HepG2 (cell line): ENCODE data around the gene PADI2. TPM values are rescaled to one million over a fixed set of nuclear protein-coding genes. Genes with fewer than 3 reads are reported as not detected.

Source experiments
- DPF2 ChIP-seq: sonication (generic); formaldehyde crosslinking; IDR thresholded peaks from 2 replicates; pipeline ENCODE4 v1.4.0; 2020; ENCODE audit warnings: mild to moderate bottlenecking, low read depth, missing genetic modification reagents, borderline replicate concordance
- ZNF879 ChIP-seq: sonication (generic); formaldehyde crosslinking; IDR thresholded peaks from 2 replicates; pipeline ENCODE4 v1.8.1; 2023; ENCODE audit warnings: missing genetic modification reagents
- polyA plus RNA-seq, 8 experiments: library from polyadenylated mRNA; depleted of rRNA in 3 of 8; stranded (reverse) in 7 of 8; unstranded in 1 of 8; fragments of >200 nt; fragmentation: Illumina TruSeq in 4 of 8; extraction: Trizol in 4 of 8; gene quantifications; 2 replicates each; pipeline versions ENCODE4 v1.2.1 to v1.2.3, GENCODE V29; 2011 to 2016; ENCODE audit warnings: low read depth in 4 of 8, missing spikeins in 1 of 8, mixed read lengths in 1 of 8; ENCODE audit not compliant: insufficient read depth in 1 of 8
- total RNA-seq, 5 experiments: library from RNA; depleted of rRNA; stranded (reverse); fragments of >200 nt; fragmentation: Illumina TruSeq; extraction: Trizol; gene quantifications; 2 replicates each; pipeline ENCODE4 v1.2.3, GENCODE V29; 2016; ENCODE audit warnings: low read depth in 1 of 5
- TF ChIP-seq, protein P1 (sequence below): sonication (generic); formaldehyde crosslinking; IDR thresholded peaks from 2 replicates; pipeline ENCODE4 v1.4.0; 2020; ENCODE audit warnings: missing genetic modification reagents
- TF ChIP-seq, protein P2 (sequence below): sonication (generic); formaldehyde crosslinking; IDR thresholded peaks from 2 replicates; pipeline ENCODE4 v1.4.0; 2020; ENCODE audit warnings: missing genetic modification reagents, borderline replicate concordance

Gene PADI2
- total and polyA plus RNA-seq, 2 of the 13 experiments (the other 11 are each of a cell fraction or from before 2014, with no cell fraction given), result not detected

DNA sequence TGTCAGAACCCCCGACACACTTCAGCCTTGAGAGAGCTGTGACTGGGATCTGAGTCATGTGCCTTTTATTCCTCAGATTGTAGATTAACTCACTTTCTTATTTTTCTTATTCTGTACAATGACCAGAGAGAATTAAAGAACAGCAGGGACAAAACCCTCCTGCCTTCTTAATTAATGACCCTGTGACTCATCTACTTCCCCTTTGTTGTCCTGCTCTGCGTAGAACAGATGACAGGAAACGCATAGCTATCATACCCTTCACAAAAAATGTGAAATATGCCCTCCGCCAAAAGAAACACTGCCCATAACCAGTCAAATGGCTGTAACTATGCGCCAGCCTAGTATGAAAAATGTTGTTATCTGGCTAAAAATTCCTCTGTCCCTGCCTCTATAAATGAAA, 9.1 kb upstream of the PADI2 start (continued):
- TF ChIP-seq, protein P1, sequence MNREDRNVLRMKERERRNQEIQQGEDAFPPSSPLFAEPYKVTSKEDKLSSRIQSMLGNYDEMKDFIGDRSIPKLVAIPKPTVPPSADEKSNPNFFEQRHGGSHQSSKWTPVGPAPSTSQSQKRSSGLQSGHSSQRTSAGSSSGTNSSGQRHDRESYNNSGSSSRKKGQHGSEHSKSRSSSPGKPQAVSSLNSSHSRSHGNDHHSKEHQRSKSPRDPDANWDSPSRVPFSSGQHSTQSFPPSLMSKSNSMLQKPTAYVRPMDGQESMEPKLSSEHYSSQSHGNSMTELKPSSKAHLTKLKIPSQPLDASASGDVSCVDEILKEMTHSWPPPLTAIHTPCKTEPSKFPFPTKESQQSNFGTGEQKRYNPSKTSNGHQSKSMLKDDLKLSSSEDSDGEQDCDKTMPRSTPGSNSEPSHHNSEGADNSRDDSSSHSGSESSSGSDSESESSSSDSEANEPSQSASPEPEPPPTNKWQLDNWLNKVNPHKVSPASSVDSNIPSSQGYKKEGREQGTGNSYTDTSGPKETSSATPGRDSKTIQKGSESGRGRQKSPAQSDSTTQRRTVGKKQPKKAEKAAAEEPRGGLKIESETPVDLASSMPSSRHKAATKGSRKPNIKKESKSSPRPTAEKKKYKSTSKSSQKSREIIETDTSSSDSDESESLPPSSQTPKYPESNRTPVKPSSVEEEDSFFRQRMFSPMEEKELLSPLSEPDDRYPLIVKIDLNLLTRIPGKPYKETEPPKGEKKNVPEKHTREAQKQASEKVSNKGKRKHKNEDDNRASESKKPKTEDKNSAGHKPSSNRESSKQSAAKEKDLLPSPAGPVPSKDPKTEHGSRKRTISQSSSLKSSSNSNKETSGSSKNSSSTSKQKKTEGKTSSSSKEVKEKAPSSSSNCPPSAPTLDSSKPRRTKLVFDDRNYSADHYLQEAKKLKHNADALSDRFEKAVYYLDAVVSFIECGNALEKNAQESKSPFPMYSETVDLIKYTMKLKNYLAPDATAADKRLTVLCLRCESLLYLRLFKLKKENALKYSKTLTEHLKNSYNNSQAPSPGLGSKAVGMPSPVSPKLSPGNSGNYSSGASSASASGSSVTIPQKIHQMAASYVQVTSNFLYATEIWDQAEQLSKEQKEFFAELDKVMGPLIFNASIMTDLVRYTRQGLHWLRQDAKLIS (CRISPR knock-in tag), result no peak
- TF ChIP-seq, protein P2, sequence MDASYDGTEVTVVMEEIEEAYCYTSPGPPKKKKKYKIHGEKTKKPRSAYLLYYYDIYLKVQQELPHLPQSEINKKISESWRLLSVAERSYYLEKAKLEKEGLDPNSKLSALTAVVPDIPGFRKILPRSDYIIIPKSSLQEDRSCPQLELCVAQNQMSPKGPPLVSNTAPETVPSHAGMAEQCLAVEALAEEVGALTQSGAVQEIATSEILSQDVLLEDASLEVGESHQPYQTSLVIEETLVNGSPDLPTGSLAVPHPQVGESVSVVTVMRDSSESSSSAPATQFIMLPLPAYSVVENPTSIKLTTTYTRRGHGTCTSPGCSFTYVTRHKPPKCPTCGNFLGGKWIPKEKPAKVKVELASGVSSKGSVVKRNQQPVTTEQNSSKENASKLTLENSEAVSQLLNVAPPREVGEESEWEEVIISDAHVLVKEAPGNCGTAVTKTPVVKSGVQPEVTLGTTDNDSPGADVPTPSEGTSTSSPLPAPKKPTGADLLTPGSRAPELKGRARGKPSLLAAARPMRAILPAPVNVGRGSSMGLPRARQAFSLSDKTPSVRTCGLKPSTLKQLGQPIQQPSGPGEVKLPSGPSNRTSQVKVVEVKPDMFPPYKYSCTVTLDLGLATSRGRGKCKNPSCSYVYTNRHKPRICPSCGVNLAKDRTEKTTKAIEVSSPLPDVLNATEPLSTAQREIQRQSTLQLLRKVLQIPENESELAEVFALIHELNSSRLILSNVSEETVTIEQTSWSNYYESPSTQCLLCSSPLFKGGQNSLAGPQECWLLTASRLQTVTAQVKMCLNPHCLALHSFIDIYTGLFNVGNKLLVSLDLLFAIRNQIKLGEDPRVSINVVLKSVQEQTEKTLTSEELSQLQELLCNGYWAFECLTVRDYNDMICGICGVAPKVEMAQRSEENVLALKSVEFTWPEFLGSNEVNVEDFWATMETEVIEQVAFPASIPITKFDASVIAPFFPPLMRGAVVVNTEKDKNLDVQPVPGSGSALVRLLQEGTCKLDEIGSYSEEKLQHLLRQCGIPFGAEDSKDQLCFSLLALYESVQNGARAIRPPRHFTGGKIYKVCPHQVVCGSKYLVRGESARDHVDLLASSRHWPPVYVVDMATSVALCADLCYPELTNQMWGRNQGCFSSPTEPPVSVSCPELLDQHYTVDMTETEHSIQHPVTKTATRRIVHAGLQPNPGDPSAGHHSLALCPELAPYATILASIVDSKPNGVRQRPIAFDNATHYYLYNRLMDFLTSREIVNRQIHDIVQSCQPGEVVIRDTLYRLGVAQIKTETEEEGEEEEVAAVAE (CRISPR knock-in tag), result no peak
- TF ChIP-seq DPF2 (CRISPR knock-in tag) (no peak), ZNF879 (no peak)
